ENCODE results near the gene LDLRAD2. TPM values are rescaled to one million over a fixed set of nuclear protein-coding genes. Genes with fewer than 3 reads are reported as not detected.

LDLRAD2 gene
- total and polyA plus RNA-seq, 2 of the 8 experiments (the other 6 are each of a cell fraction or from before 2014, with no cell fraction given) = 0.48 to 0.74 TPM

GRCh38 chr1:21763694-21764419, 48.2 kb upstream of the LDLRAD2 start:
- ChIA-PET CTCF (ENCODE audit: partially characterized antibody) (interaction anchor here (0.7 to 1.7 kb wide), 3 partner anchors 15 to 582 kb away, joined by 3 to 6 read pairs (median 3); no protein-coding TSS in a partner anchor), POLR2A (ENCODE audit: partially characterized antibody) (interaction anchor here (0.6 to 1.6 kb wide), 3 partner anchors 12 to 200 kb away, joined by 3 to 4 read pairs (median 4); no protein-coding TSS in a partner anchor)
- Histone ChIP-seq H4K8ac (ENCODE audit: extremely low read depth, insufficient read depth, low read length) (no peak overlapping the region), H3K18ac (ENCODE audit: extremely low read depth, low read length) (no peak overlapping the region; the same call in 1 of the 2 replicates), H2BK120ac (replicated peaks; ENCODE audit: low read depth, low read length) (no peak overlapping the region), H3K4ac (replicated peaks; ENCODE audit: insufficient read length, low read depth, low read length) (no peak overlapping the region), H3K79me1 (ENCODE audit: low read depth, low read length) (peaks cover 14% of the 10 kb centered on the region), H3K79me2 (ENCODE audit: control insufficient read depth in 1 of 2, insufficient read depth in 2 of 2, low read length in 2 of 2) (peaks cover 19 to 96% of the 10 kb centered on the region in 2 experiments), H3K4me3 (ENCODE audit: extremely low read depth in 1 of 4, insufficient read depth in 2 of 4, low read depth in 3 of 4, low read length in 4 of 4) (no peak overlapping the region), H3K4me1 (replicated peaks in 1 of 4; ENCODE audit: control insufficient read depth in 3 of 4, insufficient read depth in 4 of 4, low read length in 3 of 4) (peaks cover 2 to 9% (median 6%) of the 10 kb centered on the region in 4 experiments), H2AFZ (ENCODE audit: low read length) (no peak overlapping the region), H4K91ac (replicated peaks; ENCODE audit: insufficient read length, low read length) (no peak overlapping the region), H2BK15ac (ENCODE audit: low read length) (no peak overlapping the region), H2AK5ac (ENCODE audit: low read depth, low read length) (no peak overlapping the region), H3K9ac (replicated peaks in 1 of 4; ENCODE audit: extremely low read depth in 1 of 4, low read depth in 3 of 4, low read length in 3 of 4) (no peak overlapping the region), H3K14ac (ENCODE audit: insufficient read length) (no peak overlapping the region), H3K56ac (replicated peaks; ENCODE audit: insufficient read length, low read depth, low read length) (no peak overlapping the region), H3K27ac (ENCODE audit: low read depth, low read length) (no peak overlapping the region), H3K23ac (ENCODE audit: insufficient read length) (no peak overlapping the region), H3K27me3 (replicated peaks in 1 of 4; ENCODE audit: control insufficient read depth in 3 of 4, extremely low read depth in 1 of 4, insufficient read depth in 3 of 4, low read length in 3 of 4) (no peaks in the 10 kb centered on the region), H3K36me3 (ENCODE audit: control insufficient read depth in 2 of 4, insufficient read depth in 4 of 4, low read length in 3 of 4) (no peaks in the 10 kb centered on the region), H3K4me2 (ENCODE audit: insufficient read depth in 1 of 2, low read depth in 2 of 2, low read length in 2 of 2) (no peak overlapping the region; a peak in 1 of 4 replicates), H4K20me1 (replicated peaks in 1 of 2; ENCODE audit: control insufficient read depth in 1 of 2, insufficient read depth in 2 of 2, low read length in 2 of 2) (peaks cover 11 to 16% of the 10 kb centered on the region in 2 experiments), H3K23me2 (ENCODE audit: low read depth, low read length) (no peaks in the 10 kb centered on the region), H2BK20ac (ENCODE audit: low read length) (no peak overlapping the region), H2BK5ac (ENCODE audit: low read depth, low read length) (no peak overlapping the region), H2BK12ac (ENCODE audit: low read depth, low read length) (no peak overlapping the region), H4K5ac (ENCODE audit: insufficient read length, low read depth, low read length) (no peak overlapping the region), H3K9me3 (ENCODE audit: insufficient read depth in 2 of 2, low read depth in 1 of 2, low read length in 1 of 2) (no peaks in the 10 kb centered on the region)
- 92% methylated on average over 6 of the region's 7 CpGs; no CpG with 5 or more reads in 1 of the 2 experiments for WGBS, 2 experiments (ENCODE audit: extremely low coverage in 1 of 2, insufficient coverage in 1 of 2, insufficient read length in 1 of 2, insufficient replicate concordance in 2 of 2, low coverage in 1 of 2, low lambda C conversion rate in 2 of 2, missing lambda C conversion rate in 1 of 2)
- FAIRE-seq (no peak), DNase-seq (ENCODE audit: low read depth in 1 of 2, low spot score in 2 of 2) (no peak)
- no peak for TF ChIP-seq TCF12 (IDR thresholded peaks at IDR 0.05; ENCODE audit: low read depth, low read length)
- TF ChIP-seq FOSL1 (IDR thresholded peaks at IDR 0.05; ENCODE audit: insufficient read depth, low read depth, low read length) = no peak
- no peak for TF ChIP-seq POLR2AphosphoS5 (IDR thresholded peaks at IDR 0.05; ENCODE audit: low read depth, low read length)
- TF ChIP-seq GTF2F1 (IDR thresholded peaks at IDR 0.05; ENCODE audit: borderline replicate concordance, low read depth, low read length) = no peak
- no peak for TF ChIP-seq SP4 (IDR thresholded peaks at IDR 0.05; ENCODE audit: low read length)
- TF ChIP-seq SP1 (IDR thresholded peaks at IDR 0.05; ENCODE audit: low read depth, low read length) = no peak
- no peak for TF ChIP-seq RNF2 (IDR thresholded peaks at IDR 0.05; ENCODE audit: borderline replicate concordance, low read depth, low read length, missing control alignments, poor library complexity, severe bottlenecking)
- no peak for TF ChIP-seq POU5F1 (IDR thresholded peaks at IDR 0.05; ENCODE audit: low read depth, low read length)
- no peak for TF ChIP-seq SRF (IDR thresholded peaks at IDR 0.05; ENCODE audit: low read depth, low read length)
- TF ChIP-seq HDAC6 (IDR thresholded peaks at IDR 0.05; ENCODE audit: low read depth, low read length) = no peak
- TF ChIP-seq EP300 (IDR thresholded peaks at IDR 0.05; ENCODE audit: borderline replicate concordance in 1 of 2, low read depth in 2 of 2, low read length in 2 of 2) = no peak
- TF ChIP-seq ATF3 (IDR thresholded peaks at IDR 0.05; ENCODE audit: insufficient read depth, low read depth, low read length) = no peak

All from H1 (cell line).